H1 (cell line): ENCODE data around the gene TBX5. TPM values are rescaled to one million over a fixed set of nuclear protein-coding genes. Genes with fewer than 3 reads are reported as not detected.

Source experiments
- polyA plus RNA-seq, 7 experiments: library from polyadenylated mRNA; depleted of rRNA in 3 of 7; stranded (reverse) in 5 of 7; unstranded in 2 of 7; fragments of >200 nt in 5 of 7; fragments of 200-250 nt in 2 of 7; gene quantifications; 1 replicate in 5 of 7; 2 replicates in 1 of 7; 4 replicates in 1 of 7; pipeline versions ENCODE4 v1.2.1 to v1.2.3, GENCODE V29; 2011 to 2013; ENCODE audit warnings: missing spikeins in 2 of 7, mixed read lengths in 2 of 7
- total RNA-seq: library from RNA; stranded (reverse); fragmentation: NEBNext Ultra II Directional; extraction: Animal tissue kit (Norgen Biotek cat#: 25700); gene quantifications from 2 replicates; pipeline ENCODE4 v1.2.1, GENCODE V29; 2021
- TF ChIP-seq, protein P1 (sequence below): IDR thresholded peaks from 2 replicates; pipeline ENCODE4 v1.6.1; 2012; ENCODE audit warnings: inconsistent platforms

TBX5 gene
- total and polyA plus RNA-seq, 2 of the 8 experiments (the other 6 are each of a cell fraction or from before 2014, with no cell fraction given): 0.05 TPM; not detected in 1

DNA sequence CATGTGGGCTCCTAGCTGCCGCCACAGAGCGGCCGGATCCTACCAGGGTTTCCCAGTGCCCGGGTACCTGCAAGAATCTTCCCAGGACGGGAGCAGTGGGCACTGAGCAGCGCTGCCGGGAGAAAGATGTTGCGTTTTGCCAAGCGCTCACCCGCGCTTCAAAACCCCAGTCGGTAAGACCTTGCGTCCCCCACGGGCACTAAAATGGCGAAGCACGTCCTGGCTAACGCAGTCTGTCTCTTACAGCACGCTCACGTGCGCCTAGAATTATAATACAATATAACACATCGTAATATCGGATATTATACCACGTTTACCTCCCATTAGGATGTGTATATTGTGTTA is 35.1 kb upstream of the TBX5 start (continued):
- TF ChIP-seq, protein P1, sequence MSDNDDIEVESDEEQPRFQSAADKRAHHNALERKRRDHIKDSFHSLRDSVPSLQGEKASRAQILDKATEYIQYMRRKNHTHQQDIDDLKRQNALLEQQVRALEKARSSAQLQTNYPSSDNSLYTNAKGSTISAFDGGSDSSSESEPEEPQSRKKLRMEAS: no peak
